ENCODE data around the gene OR1F1. TPM values are rescaled to one million over a fixed set of nuclear protein-coding genes. Genes with fewer than 3 reads are reported as not detected.

Gene OR1F1
- total RNA-seq, 2 donors from 2014 or later = not detected

DNA sequence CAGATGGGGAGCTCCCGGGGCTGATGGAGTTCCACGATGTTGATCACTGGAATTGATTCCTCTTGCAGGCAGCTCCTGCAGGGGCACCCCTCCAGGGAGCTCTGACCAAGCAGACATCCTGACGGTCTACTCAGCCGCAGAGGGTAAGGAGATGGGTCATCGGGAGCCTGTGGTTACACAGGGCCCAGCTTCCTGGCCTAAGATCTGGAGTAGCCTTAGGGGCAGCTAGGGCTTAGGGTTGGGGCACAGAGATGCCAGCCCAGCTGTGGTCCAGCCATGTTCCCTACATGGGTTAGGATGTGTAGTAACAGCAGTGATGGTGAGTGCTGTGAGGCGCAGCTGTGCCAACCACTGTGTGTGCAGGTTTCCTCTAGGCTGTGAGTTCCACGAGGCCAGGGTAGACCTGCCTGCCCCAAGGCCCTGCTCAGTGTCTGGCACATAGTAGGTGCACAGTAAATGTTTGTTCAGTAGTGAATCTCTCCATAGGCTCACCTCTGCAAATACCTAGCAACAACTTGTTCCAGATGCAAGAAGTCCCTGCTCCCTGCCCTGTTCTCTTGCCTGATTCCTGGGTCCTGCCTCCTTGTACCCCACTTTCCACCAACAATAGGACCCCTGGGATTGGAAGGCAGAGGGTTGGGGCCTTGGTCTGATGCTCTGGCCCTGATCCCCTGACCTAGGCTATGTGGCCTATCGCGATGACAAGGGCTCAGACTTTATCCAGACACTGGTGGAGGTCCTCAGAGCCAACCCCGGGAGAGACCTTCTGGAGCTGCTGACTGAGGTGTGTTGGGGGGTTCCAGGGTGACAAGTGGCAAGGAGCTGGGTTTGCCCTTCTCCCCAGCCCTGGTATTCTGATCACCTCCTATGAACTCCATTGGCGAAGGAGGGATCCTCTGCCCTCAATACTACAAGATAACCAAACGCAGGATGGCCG lies 39.5 kb upstream of the OR1F1 start:
- no peak overlapping the region for H3K27ac ChIP-seq
- no peaks in the 10 kb centered on the region for H3K9me3 ChIP-seq
- H3K27me3 ChIP-seq = no peaks in the 10 kb centered on the region
- no peak for DNase-seq (ENCODE audit: low spot score)
- H3K4me3 ChIP-seq = no peak overlapping the region
- peaks cover 0 to 37% of the 10 kb centered on the region in 2 donors for H3K4me1 ChIP-seq
- H3K36me3 ChIP-seq = no peaks in the 10 kb centered on the region
- TF ChIP-seq, protein P1, sequence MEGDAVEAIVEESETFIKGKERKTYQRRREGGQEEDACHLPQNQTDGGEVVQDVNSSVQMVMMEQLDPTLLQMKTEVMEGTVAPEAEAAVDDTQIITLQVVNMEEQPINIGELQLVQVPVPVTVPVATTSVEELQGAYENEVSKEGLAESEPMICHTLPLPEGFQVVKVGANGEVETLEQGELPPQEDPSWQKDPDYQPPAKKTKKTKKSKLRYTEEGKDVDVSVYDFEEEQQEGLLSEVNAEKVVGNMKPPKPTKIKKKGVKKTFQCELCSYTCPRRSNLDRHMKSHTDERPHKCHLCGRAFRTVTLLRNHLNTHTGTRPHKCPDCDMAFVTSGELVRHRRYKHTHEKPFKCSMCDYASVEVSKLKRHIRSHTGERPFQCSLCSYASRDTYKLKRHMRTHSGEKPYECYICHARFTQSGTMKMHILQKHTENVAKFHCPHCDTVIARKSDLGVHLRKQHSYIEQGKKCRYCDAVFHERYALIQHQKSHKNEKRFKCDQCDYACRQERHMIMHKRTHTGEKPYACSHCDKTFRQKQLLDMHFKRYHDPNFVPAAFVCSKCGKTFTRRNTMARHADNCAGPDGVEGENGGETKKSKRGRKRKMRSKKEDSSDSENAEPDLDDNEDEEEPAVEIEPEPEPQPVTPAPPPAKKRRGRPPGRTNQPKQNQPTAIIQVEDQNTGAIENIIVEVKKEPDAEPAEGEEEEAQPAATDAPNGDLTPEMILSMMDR (IDR thresholded peaks at IDR 0.05) = no peak

DNA sequence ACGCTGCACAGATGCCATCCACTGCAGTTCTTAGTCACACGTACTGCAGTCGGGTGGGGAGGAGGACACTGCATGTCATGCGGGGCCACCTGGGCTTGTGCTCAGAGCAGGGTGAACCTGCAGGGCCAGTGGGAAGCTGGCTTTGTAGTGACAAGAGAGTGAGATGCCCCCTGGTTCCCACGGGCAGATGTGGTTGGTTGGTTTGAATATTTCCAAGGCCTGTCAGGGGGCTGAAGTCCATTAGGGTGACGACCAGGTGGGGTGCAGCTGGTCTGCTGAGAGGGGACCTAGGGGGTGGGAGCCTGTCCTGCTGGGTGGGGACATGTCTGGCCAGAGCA lies 38.8 kb upstream of the OR1F1 start:
- peak overlapping the region; percentile 88 to 91 for H3K27ac ChIP-seq
- TF ChIP-seq, protein P1 (IDR thresholded peaks at IDR 0.05) = no peak
- no peaks in the 10 kb centered on the region for H3K36me3 ChIP-seq
- no peaks in the 10 kb centered on the region for H3K27me3 ChIP-seq
- no peak overlapping the region for H3K4me3 ChIP-seq
- no peak for DNase-seq (ENCODE audit: low spot score)
- H3K4me1 ChIP-seq = peaks cover 0 to 32% of the 10 kb centered on the region in 2 donors
- no peaks in the 10 kb centered on the region for H3K9me3 ChIP-seq

DNA sequence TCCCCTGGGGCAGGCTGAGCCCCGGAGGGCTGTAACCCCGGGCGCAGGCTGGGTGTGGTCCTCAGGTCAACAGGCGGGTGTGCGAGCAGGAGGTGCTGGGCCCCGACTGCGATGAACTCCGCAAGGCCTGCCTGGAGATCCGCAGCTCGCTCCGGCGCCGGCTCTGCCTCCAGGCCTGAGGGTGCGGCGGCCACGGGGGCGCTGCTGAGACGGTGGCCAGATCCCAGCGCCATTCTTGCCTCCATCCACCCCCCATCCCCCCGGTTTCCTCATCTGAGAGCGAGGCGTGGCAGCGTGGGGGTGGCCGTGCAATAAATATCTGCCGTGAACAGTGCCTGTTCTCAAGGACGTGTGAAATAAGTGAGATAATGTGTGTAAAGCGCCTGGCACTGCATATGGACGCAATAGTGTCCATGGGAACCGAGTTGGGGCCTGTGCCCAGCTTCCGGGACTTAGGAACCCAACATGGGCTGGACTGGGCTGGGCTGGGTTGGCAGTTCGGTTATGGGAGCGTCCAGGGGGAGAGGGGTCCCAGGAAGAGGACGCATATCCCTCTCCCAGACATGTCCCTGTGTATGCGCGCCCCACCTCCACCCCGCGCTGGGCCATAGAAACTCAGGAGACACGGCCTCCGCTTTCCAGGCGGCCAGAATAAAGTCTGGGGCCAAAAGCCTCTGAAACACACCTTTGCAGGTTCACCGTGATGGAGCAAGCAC lies 38.2 kb upstream of the OR1F1 start:
- H3K27ac ChIP-seq = peak overlapping the region; percentile 88 to 91
- DNase-seq (ENCODE audit: low spot score) = peak; percentile 77
- H3K27me3 ChIP-seq = no peaks in the 10 kb centered on the region
- H3K4me3 ChIP-seq = peak overlapping the region; percentile 65 to 76
- no peaks in the 10 kb centered on the region for H3K36me3 ChIP-seq
- H3K9me3 ChIP-seq = no peaks in the 10 kb centered on the region
- TF ChIP-seq, protein P1 (IDR thresholded peaks at IDR 0.05) = peak; percentile 29 to 69
- H3K4me1 ChIP-seq = peaks cover 0 to 27% of the 10 kb centered on the region in 2 donors

DNA sequence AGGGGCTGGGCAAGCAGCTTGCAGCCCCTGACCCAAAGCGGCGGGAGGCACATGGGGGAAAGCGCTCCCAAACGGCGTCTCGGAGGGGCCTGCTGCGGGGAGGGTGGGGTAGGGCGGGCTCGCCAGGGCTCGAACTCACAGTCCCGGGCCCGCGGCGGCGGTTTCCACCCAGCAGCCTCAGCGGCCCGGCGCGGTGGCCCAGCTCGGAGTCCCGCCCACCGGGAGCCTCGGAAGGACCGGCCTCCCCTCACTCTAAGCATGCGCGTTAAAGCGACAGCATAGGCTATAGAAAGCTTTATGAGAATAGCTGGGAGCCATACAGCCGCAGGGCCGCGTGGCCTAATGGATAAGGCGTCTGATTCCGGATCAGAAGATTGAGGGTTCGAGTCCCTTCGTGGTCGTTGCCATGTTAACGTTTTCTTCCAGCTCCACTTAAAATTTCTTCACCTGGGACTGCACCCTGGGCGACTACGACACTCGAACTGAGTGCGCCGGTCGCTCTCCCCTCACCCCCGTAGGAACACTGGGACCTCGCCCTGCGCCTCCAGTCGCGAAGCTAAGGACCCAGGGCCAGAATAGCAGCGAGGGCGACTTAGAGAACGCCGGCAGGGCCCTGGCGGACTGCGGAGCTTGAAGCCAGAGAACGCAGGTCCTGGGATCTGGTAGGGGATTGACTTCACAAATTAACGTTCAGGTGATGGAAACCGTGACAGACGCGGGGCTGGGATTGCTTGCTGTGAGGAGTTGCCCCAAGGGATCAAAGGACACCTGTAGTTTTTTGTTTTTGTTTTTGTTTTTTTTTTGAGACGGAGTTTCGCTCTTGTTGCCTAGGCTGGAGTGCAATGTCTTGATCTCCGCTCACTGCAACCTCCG lies 37.4 kb upstream of the OR1F1 start:
- Histone ChIP-seq H3K9me3 (no peaks in the 10 kb centered on the region), H3K27me3 (no peaks in the 10 kb centered on the region), H3K36me3 (no peaks in the 10 kb centered on the region), H3K4me1 (peaks cover 0 to 27% of the 10 kb centered on the region in 2 donors), H3K27ac (peak overlapping the region; percentile 88 to 91), H3K4me3 (peak overlapping the region; percentile 65 to 76)
- TF ChIP-seq, protein P1 (IDR thresholded peaks at IDR 0.05) = no peak
- DNase-seq (ENCODE audit: low spot score) = peak; percentile 98

GRCh38 chr16:3152027-3152276 lies 36.1 kb upstream of the OR1F1 start:
- H3K4me3 ChIP-seq = peak overlapping the region; percentile 65 to 76
- H3K36me3 ChIP-seq = no peaks in the 10 kb centered on the region
- peak overlapping the region; percentile 58 to 91 for H3K27ac ChIP-seq
- DNase-seq (ENCODE audit: low spot score) = no peak
- TF ChIP-seq, protein P1 (IDR thresholded peaks at IDR 0.05) = no peak
- peaks cover 0 to 27% of the 10 kb centered on the region in 2 donors for H3K4me1 ChIP-seq
- no peaks in the 10 kb centered on the region for H3K27me3 ChIP-seq
- no peaks in the 10 kb centered on the region for H3K9me3 ChIP-seq

Data from right atrium auricular region (tissue), 2 donors.